Naive thymus-derived CD8-positive, alpha-beta T cell (primary cell): ENCODE results near the gene NFYC. TPM values are rescaled to one million over a fixed set of nuclear protein-coding genes. Genes with fewer than 3 reads are reported as not detected.

Experiments used
- ATAC-seq, 2 donors: fragments of 150-1000 bp; cut with Tn5 transposase in 1 of 2; sonication (Bioruptor Pico), chemical (Tn5 transposase) in 1 of 2; 1 replicate in 1 of 2; 2 replicates in 1 of 2; pipeline ENCODE4 v1.10.0; 2021; ENCODE audit warnings: mild to moderate bottlenecking in 2 of 2, moderate library complexity in 2 of 2
- POLR2A ChIA-PET: fragments of 350-600 bp; sonication (Branson Sonifier 250); formaldehyde crosslinking; loops from one replicate; lab custom pipeline; 2021; ENCODE audit warnings: antibody characterized with exemption; lab: Charles Lee
- DNase-seq, 10 donors: peaks; one replicate each; pipeline versions ENCODE4 v3.0.0 to v3.0.0-alpha.2; 2020 to 2022
- H3K27ac Mint-ChIP-seq, 10 donors: one replicate each; pipeline ENCODE4 v1.8.0; 2020 to 2022; ENCODE audit warnings: mild to moderate bottlenecking in 10 of 10, mixed read lengths in 10 of 10, moderate library complexity in 4 of 10, inconsistent platforms in 1 of 10
- H3K27me3 Mint-ChIP-seq, 5 donors: one replicate each; pipeline ENCODE4 v1.8.0; 2021 to 2022; ENCODE audit warnings: mixed read lengths in 5 of 5
- H3K36me3 Mint-ChIP-seq, 3 donors: one replicate each; pipeline ENCODE4 v1.8.0; 2020 to 2022; ENCODE audit warnings: mixed read lengths in 3 of 3, mild to moderate bottlenecking in 2 of 3, inconsistent platforms in 1 of 3
- H3K4me1 Mint-ChIP-seq, 4 donors: one replicate each; pipeline ENCODE4 v1.8.0; 2021 to 2022; ENCODE audit warnings: mixed read lengths in 4 of 4
- H3K4me3 Mint-ChIP-seq, 10 donors: one replicate each; pipeline ENCODE4 v1.8.0; 2020 to 2022; ENCODE audit warnings: mild to moderate bottlenecking in 10 of 10, mixed read lengths in 10 of 10, moderate library complexity in 6 of 10, inconsistent platforms in 1 of 10
- H3K9me3 Mint-ChIP-seq, 9 donors: one replicate each; pipeline ENCODE4 v1.8.0; 2020 to 2022; ENCODE audit warnings: mixed read lengths in 9 of 9, mild to moderate bottlenecking in 3 of 9, inconsistent platforms in 1 of 9, moderate library complexity in 1 of 9
- polyA plus RNA-seq, 3 donors: library from polyadenylated mRNA; unstranded; fragments of 300-500 nt; fragmentation: Illumina TruSeq; gene quantifications; one replicate each; pipeline ENCODE4 v1.2.3, GENCODE V29; 2021
- total RNA-seq, 8 experiments: library from RNA in 2 of 8; stranded (reverse) in 2 of 8; gene quantifications; one replicate each; pipeline ENCODE4 v1.2.3 and lab custom pipeline; 2021 to 2026

NFYC gene
- total and polyA plus RNA-seq, 5 experiments from 2014 or later = 32.5 to 67.2 (median 46.9) TPM

- Mint-ChIP-seq H3K27ac (peak overlapping the region in 2 of 10 donors; percentile 9 to 72), H3K9me3 (no peaks in the 10 kb centered on the region)
- POLR2A ChIA-PET = no interaction called here
Measured at GRCh38 chr1:40743860-40744259, 52.4 kb downstream of the NFYC start.

GRCh38 chr1:40745176-40745575, 53.7 kb downstream of the NFYC start:
- H3K9me3 Mint-ChIP-seq = no peaks in the 10 kb centered on the region
- H3K4me1 Mint-ChIP-seq = peaks cover 21 to 51% (median 44%) of the 10 kb centered on the region in 4 donors
- DNase-seq (no peak), ATAC-seq (no peak)
- peaks cover 0 to 92% (median 20%) of the 10 kb centered on the region in 3 donors for H3K36me3 Mint-ChIP-seq
- POLR2A ChIA-PET = interaction anchor here (1.0 kb wide), 1 partner anchor 13 kb away, joined by 3 read pairs; no protein-coding TSS in a partner anchor
- peak overlapping the region in 8 of 10 donors; percentile 3 to 61 (median 20) for H3K27ac Mint-ChIP-seq
- no peak overlapping the region for H3K4me3 Mint-ChIP-seq
- H3K27me3 Mint-ChIP-seq = no peaks in the 10 kb centered on the region

More at GRCh38 chr1:40743860-40744259, 52.4 kb downstream of the NFYC start:
- Mint-ChIP-seq H3K4me3 (no peak overlapping the region), H3K27me3 (no peaks in the 10 kb centered on the region), H3K4me1 (peaks cover 27 to 61% (median 55%) of the 10 kb centered on the region in 4 donors), H3K36me3 (peaks cover 9 to 92% (median 27%) of the 10 kb centered on the region in 3 donors)
- ATAC-seq (no peak), DNase-seq (no peak)

GRCh38 chr1:40746344-40747090, 55.0 kb downstream of the NFYC start:
- H3K9me3 Mint-ChIP-seq = no peaks in the 10 kb centered on the region
- no peaks in the 10 kb centered on the region for H3K27me3 Mint-ChIP-seq
- peak overlapping the region in 2 of 10 donors; percentile 9 to 58 for H3K27ac Mint-ChIP-seq
- H3K4me1 Mint-ChIP-seq = peaks cover 13 to 39% (median 31%) of the 10 kb centered on the region in 4 donors
- peaks cover 0 to 91% (median 14%) of the 10 kb centered on the region in 3 donors for H3K36me3 Mint-ChIP-seq
- POLR2A ChIA-PET = no interaction called here
- DNase-seq (no peak), ATAC-seq (no peak)
- H3K4me3 Mint-ChIP-seq = no peak overlapping the region

GRCh38 chr1:40748841-40749718, 57.6 kb downstream of the NFYC start:
- no peaks in the 10 kb centered on the region for H3K9me3 Mint-ChIP-seq
- peak overlapping the region in 4 of 10 donors; percentile 15 to 83 (median 62) for H3K27ac Mint-ChIP-seq
- peaks cover 9 to 20% (median 17%) of the 10 kb centered on the region in 4 donors for H3K4me1 Mint-ChIP-seq
- no peak for DNase-seq
- H3K27me3 Mint-ChIP-seq = no peaks in the 10 kb centered on the region
- H3K4me3 Mint-ChIP-seq = no peak overlapping the region
- no peak for ATAC-seq
- POLR2A ChIA-PET = no interaction called here
- peaks cover 0 to 92% (median 19%) of the 10 kb centered on the region in 3 donors for H3K36me3 Mint-ChIP-seq

GRCh38 chr1:40749817-40750216, 58.3 kb downstream of the NFYC start:
- Mint-ChIP-seq H3K4me1 (peaks cover 7 to 13% (median 10%) of the 10 kb centered on the region in 4 donors), H3K27ac (no peak overlapping the region), H3K36me3 (peaks cover 0 to 96% (median 19%) of the 10 kb centered on the region in 3 donors), H3K4me3 (no peak overlapping the region), H3K27me3 (no peaks in the 10 kb centered on the region), H3K9me3 (no peaks in the 10 kb centered on the region)
- POLR2A ChIA-PET = no interaction called here
- ATAC-seq (no peak), DNase-seq (no peak)

GRCh38 chr1:40750451-40750908, 59.0 kb downstream of the NFYC start:
- no peak for DNase-seq
- H3K36me3 Mint-ChIP-seq = peaks cover 0 to 97% (median 19%) of the 10 kb centered on the region in 3 donors
- POLR2A ChIA-PET = no interaction called here
- H3K4me1 Mint-ChIP-seq = peaks cover 4 to 6% (median 5%) of the 10 kb centered on the region in 4 donors
- no peaks in the 10 kb centered on the region for H3K27me3 Mint-ChIP-seq
- H3K4me3 Mint-ChIP-seq = no peak overlapping the region
- H3K27ac Mint-ChIP-seq = peak overlapping the region in 1 of 10 donors; percentile 24
- ATAC-seq = no peak
- no peaks in the 10 kb centered on the region for H3K9me3 Mint-ChIP-seq

- peaks cover 0 to 97% (median 22%) of the 10 kb centered on the region in 3 donors for H3K36me3 Mint-ChIP-seq
- ATAC-seq = no peak
Measured at GRCh38 chr1:40751802-40752201, 60.3 kb downstream of the NFYC start.

GRCh38 chr1:40753142-40753882, 61.8 kb downstream of the NFYC start:
- no peak for DNase-seq
- Mint-ChIP-seq H3K9me3 (no peaks in the 10 kb centered on the region), H3K36me3 (peaks cover 0 to 94% (median 19%) of the 10 kb centered on the region in 3 donors), H3K27me3 (no peaks in the 10 kb centered on the region), H3K4me3 (no peak overlapping the region), H3K4me1 (no peaks in the 10 kb centered on the region), H3K27ac (peak overlapping the region in 1 of 10 donors; percentile 38)
- ATAC-seq = no peak
- POLR2A ChIA-PET = interaction anchor here (0.6 kb wide), 1 partner anchor 26 kb away, joined by 5 read pairs; no protein-coding TSS in a partner anchor

More at GRCh38 chr1:40751802-40752201, 60.3 kb downstream of the NFYC start:
- no peaks in the 10 kb centered on the region for H3K9me3 Mint-ChIP-seq
- no peaks in the 10 kb centered on the region for H3K27me3 Mint-ChIP-seq
- no peak for DNase-seq
- H3K4me3 Mint-ChIP-seq = no peak overlapping the region
- peak overlapping the region in 2 of 10 donors; percentile 50 to 55 for H3K27ac Mint-ChIP-seq
- POLR2A ChIA-PET = no interaction called here
- peaks cover 0 to 2% (median 0%) of the 10 kb centered on the region in 4 donors for H3K4me1 Mint-ChIP-seq

GRCh38 chr1:40754201-40754600, 62.7 kb downstream of the NFYC start:
- no peaks in the 10 kb centered on the region for H3K27me3 Mint-ChIP-seq
- no peak for ATAC-seq
- no peaks in the 10 kb centered on the region for H3K9me3 Mint-ChIP-seq
- H3K27ac Mint-ChIP-seq = no peak overlapping the region
- POLR2A ChIA-PET = no interaction called here
- no peak overlapping the region for H3K4me3 Mint-ChIP-seq
- H3K4me1 Mint-ChIP-seq = no peaks in the 10 kb centered on the region
- no peak for DNase-seq
- H3K36me3 Mint-ChIP-seq = peaks cover 0 to 92% (median 20%) of the 10 kb centered on the region in 3 donors

- Mint-ChIP-seq H3K27me3 (no peaks in the 10 kb centered on the region), H3K9me3 (no peaks in the 10 kb centered on the region), H3K36me3 (peaks cover 4 to 92% (median 21%) of the 10 kb centered on the region in 3 donors), H3K27ac (no peak overlapping the region), H3K4me1 (peaks cover 0 to 3% (median 1%) of the 10 kb centered on the region in 4 donors), H3K4me3 (no peak overlapping the region)
- DNase-seq (no peak), ATAC-seq (no peak)
- POLR2A ChIA-PET = no interaction called here
Measured at GRCh38 chr1:40755067-40755466, 63.6 kb downstream of the NFYC start.

- peak overlapping the region in 1 of 10 donors; percentile 34 for H3K27ac Mint-ChIP-seq
- peaks cover 4 to 91% (median 19%) of the 10 kb centered on the region in 3 donors for H3K36me3 Mint-ChIP-seq
- DNase-seq = no peak
- peaks cover 0 to 4% (median 2%) of the 10 kb centered on the region in 4 donors for H3K4me1 Mint-ChIP-seq
- no peaks in the 10 kb centered on the region for H3K9me3 Mint-ChIP-seq
- H3K4me3 Mint-ChIP-seq = no peak overlapping the region
- H3K27me3 Mint-ChIP-seq = no peaks in the 10 kb centered on the region
- POLR2A ChIA-PET = no interaction called here
- ATAC-seq = no peak
Measured at GRCh38 chr1:40756523-40756922, 65.0 kb downstream of the NFYC start.

- Mint-ChIP-seq H3K27ac (peak overlapping the region in 1 of 10 donors; percentile 34), H3K27me3 (no peaks in the 10 kb centered on the region), H3K4me1 (peaks cover 0 to 5% (median 2%) of the 10 kb centered on the region in 4 donors), H3K9me3 (no peaks in the 10 kb centered on the region), H3K4me3 (no peak overlapping the region), H3K36me3 (peaks cover 4 to 91% (median 19%) of the 10 kb centered on the region in 3 donors)
- ATAC-seq (no peak), DNase-seq (no peak)
- POLR2A ChIA-PET = no interaction called here
Measured at GRCh38 chr1:40757084-40757483, 65.6 kb downstream of the NFYC start.
